ENCODE results near the gene PARPBP. TPM values are rescaled to one million over a fixed set of nuclear protein-coding genes. Genes with fewer than 3 reads are reported as not detected.
A peak's percentile ranks its signal among the peaks of the same experiment; 100 is the strongest.

Gene PARPBP
- polyA plus RNA-seq, 1 experiment = 6.0 TPM

GRCh38 chr12:102095677-102096263, 24.2 kb upstream of the PARPBP start:
- H3K9me3 ChIP-seq (ENCODE audit: control insufficient read depth, insufficient read depth, low read length) = no peaks in the 10 kb centered on the region
- H3K27me3 ChIP-seq (ENCODE audit: control insufficient read depth, insufficient read depth, low read length) = no peaks in the 10 kb centered on the region
- no peak overlapping the region for H3K27ac ChIP-seq (ENCODE audit: low read depth, low read length)
- DNase-seq (ENCODE audit: low read depth, low spot score) = no peak
- ChIA-PET CTCF (interaction anchor here (0.5 to 7.3 kb wide), 19 partner anchors 14 to 678 kb away, joined by 3 to 80 read pairs (median 4); no protein-coding TSS in a partner anchor), POLR2A (no interaction called here)
- peak; percentile 39 for TF ChIP-seq CTCF (IDR thresholded peaks at IDR 0.05; ENCODE audit: low read depth, low read length)
- no peak overlapping the region for H3K4me3 ChIP-seq (ENCODE audit: low read depth, low read length)

- ChIA-PET POLR2A (interaction anchor here (0.7 kb wide), 1 partner anchor 22 kb away, joined by 5 read pairs; no protein-coding TSS in a partner anchor), CTCF (interaction anchor here (0.7 to 7.3 kb wide), 8 partner anchors 13 to 677 kb away, joined by 3 to 80 read pairs (median 4); no protein-coding TSS in a partner anchor)
- no peaks in the 10 kb centered on the region for H3K9me3 ChIP-seq (ENCODE audit: control insufficient read depth, insufficient read depth, low read length)
- no peaks in the 10 kb centered on the region for H3K27me3 ChIP-seq (ENCODE audit: control insufficient read depth, insufficient read depth, low read length)
- TF ChIP-seq CTCF (IDR thresholded peaks at IDR 0.05; ENCODE audit: low read depth, low read length) = no peak
- no peak for DNase-seq (ENCODE audit: low read depth, low spot score)
- no peak overlapping the region for H3K27ac ChIP-seq (ENCODE audit: low read depth, low read length)
- H3K4me3 ChIP-seq (ENCODE audit: low read depth, low read length) = no peak overlapping the region
These were observed 23.1 kb upstream of the PARPBP start for GRCh38 chr12:102096855-102097254.

- Histone ChIP-seq H3K4me3 (ENCODE audit: low read depth, low read length) (no peak overlapping the region), H3K27me3 (ENCODE audit: control insufficient read depth, insufficient read depth, low read length) (no peaks in the 10 kb centered on the region), H3K9me3 (ENCODE audit: control insufficient read depth, insufficient read depth, low read length) (no peaks in the 10 kb centered on the region), H3K27ac (ENCODE audit: low read depth, low read length) (no peak overlapping the region)
- DNase-seq (ENCODE audit: low read depth, low spot score) = no peak
- ChIA-PET POLR2A (no interaction called here), CTCF (no interaction called here)
- no peak for TF ChIP-seq CTCF (IDR thresholded peaks at IDR 0.05; ENCODE audit: low read depth, low read length)
These were observed 13.1 kb upstream of the PARPBP start for GRCh38 chr12:102106905-102107304.

- DNase-seq (ENCODE audit: low read depth, low spot score) = no peak
- no peak overlapping the region for H3K4me3 ChIP-seq (ENCODE audit: low read depth, low read length)
- no peak overlapping the region for H3K27ac ChIP-seq (ENCODE audit: low read depth, low read length)
- H3K9me3 ChIP-seq (ENCODE audit: control insufficient read depth, insufficient read depth, low read length) = no peaks in the 10 kb centered on the region
- TF ChIP-seq CTCF (IDR thresholded peaks at IDR 0.05; ENCODE audit: low read depth, low read length) = no peak
- no peaks in the 10 kb centered on the region for H3K27me3 ChIP-seq (ENCODE audit: control insufficient read depth, insufficient read depth, low read length)
- ChIA-PET POLR2A (no interaction called here), CTCF (no interaction called here)
These were observed 12.0 kb upstream of the PARPBP start for GRCh38 chr12:102107970-102108369.

- H3K27ac ChIP-seq (ENCODE audit: low read depth, low read length) = no peak overlapping the region
- no peaks in the 10 kb centered on the region for H3K27me3 ChIP-seq (ENCODE audit: control insufficient read depth, insufficient read depth, low read length)
- no peak for DNase-seq (ENCODE audit: low read depth, low spot score)
- CTCF ChIA-PET = interaction anchor here (0.9 kb wide), 1 partner anchor 15 kb away, joined by 4 read pairs; no protein-coding TSS in a partner anchor
- POLR2A ChIA-PET = no interaction called here
- no peak overlapping the region for H3K4me3 ChIP-seq (ENCODE audit: low read depth, low read length)
- TF ChIP-seq CTCF (IDR thresholded peaks at IDR 0.05; ENCODE audit: low read depth, low read length) = no peak
- no peaks in the 10 kb centered on the region for H3K9me3 ChIP-seq (ENCODE audit: control insufficient read depth, insufficient read depth, low read length)
These were observed 9.2 kb upstream of the PARPBP start for GRCh38 chr12:102110782-102111181.
